ENCODE results near the gene PRG2. TPM values are rescaled to one million over a fixed set of nuclear protein-coding genes. Genes with fewer than 3 reads are reported as not detected.

The PRG2 gene
- total and polyA plus RNA-seq, 2 of the 13 experiments (the other 11 are each of a cell fraction or from before 2014, with no cell fraction given), result not detected

DNA sequence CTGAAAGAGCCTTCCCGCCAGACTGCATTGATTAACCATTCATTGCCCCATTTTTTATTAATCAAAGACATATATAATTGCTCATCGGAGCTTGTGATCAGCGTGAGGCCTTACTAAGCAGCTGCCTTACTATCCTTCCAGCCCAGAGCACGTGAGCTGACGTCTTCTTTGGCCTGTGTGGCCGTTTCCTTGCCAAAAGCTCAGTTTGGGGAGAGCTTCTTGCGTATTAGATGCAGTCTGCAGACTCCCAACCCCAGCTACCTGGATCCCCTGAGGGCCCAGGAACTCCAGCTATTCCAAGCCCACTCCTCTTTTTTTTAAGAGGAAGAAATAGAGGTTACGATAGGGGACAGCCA, 37.3 kb upstream of the PRG2 start:
- 65% methylated on average over 8 of the region's 8 CpGs for WGBS (ENCODE audit: low lambda C conversion rate)
- Histone ChIP-seq H3K9ac (ENCODE audit: insufficient read depth, low read depth, low read length) (no peak overlapping the region), H3K4me1 (ENCODE audit: insufficient read depth, low read length) (peaks cover 72% of the 10 kb centered on the region), H3K4me2 (ENCODE audit: low read depth, low read length) (no peak overlapping the region), H3K36me3 (replicated peaks in 1 of 2; ENCODE audit: control insufficient read depth in 1 of 2, insufficient read depth in 2 of 2, low read length in 2 of 2) (no peaks in the 10 kb centered on the region), H3K27me3 (ENCODE audit: control insufficient read depth in 1 of 2, insufficient read depth in 2 of 2, low read length in 2 of 2) (peaks cover 2% of the 10 kb centered on the region in 2 experiments; a peak in 2 of 5 replicates), H3K79me2 (ENCODE audit: insufficient read depth, low read length) (no peaks in the 10 kb centered on the region), H4K20me1 (ENCODE audit: insufficient read depth, low read length) (no peaks in the 10 kb centered on the region), H2AFZ (ENCODE audit: low read length) (no peak overlapping the region), H3K27ac (ENCODE audit: extremely low read length, insufficient read depth, low read length) (no peak overlapping the region), H3K9me3 (ENCODE audit: low read length) (no peaks in the 10 kb centered on the region), H3K4me3 (replicated peaks in 1 of 3; ENCODE audit: insufficient read depth in 1 of 3, low read depth in 2 of 3, low read length in 3 of 3) (no peak overlapping the region)
- no peak for DNase-seq (ENCODE audit: low spot score)
- intact Hi-C loops (cut with micrococcal nuclease; ENCODE audit: unreplicated experiment) (no loop called here), in situ Hi-C loops (cut with HindIII; ENCODE audit: extremely low pct_ligation_motif_present, low pct_unique_long_range_greater_than_20kb) (no loop called here)
- CTCF ChIA-PET (ENCODE audit: low intra/inter-chr PET ratio, low total read pairs), result no interaction called here
- POLR2A ChIA-PET, result no interaction called here
- no peak for ATAC-seq
- no peak for TF ChIP-seq ERF (CRISPR knock-in tag; IDR thresholded peaks at IDR 0.05)
- no peak for FAIRE-seq
- no TSS peak for BruUV-seq (replicated peaks)

- no peak within 1 kb of the TSS for H3K4me2 ChIP-seq (ENCODE audit: low read depth, low read length)
- WGBS (ENCODE audit: low lambda C conversion rate), result 92% methylated on average over 39 of the region's 39 CpGs
- no peak within 1 kb of the TSS for H3K4me3 ChIP-seq (replicated peaks in 1 of 3; ENCODE audit: insufficient read depth in 1 of 3, low read depth in 2 of 3, low read length in 3 of 3)
- no peak for ATAC-seq
- peak; percentile 19 for DNase-seq (ENCODE audit: low spot score)
- H3K4me1 ChIP-seq (ENCODE audit: insufficient read depth, low read length), result peaks cover 67% of the 10 kb centered on the region
- no TSS peak for BruUV-seq (replicated peaks)
- ChIA-PET POLR2A (no interaction called here), CTCF (ENCODE audit: low intra/inter-chr PET ratio, low total read pairs) (no interaction called here)
- H3K36me3 ChIP-seq (replicated peaks in 1 of 2; ENCODE audit: control insufficient read depth in 1 of 2, insufficient read depth in 2 of 2, low read length in 2 of 2), result no peaks in the 10 kb centered on the region
- TF ChIP-seq YEATS2 (CRISPR knock-in tag; IDR thresholded peaks at IDR 0.05; ENCODE audit: borderline replicate concordance) (no peak), ZNF7 (CRISPR knock-in tag; IDR thresholded peaks at IDR 0.05) (no peak), ZBTB33 (CRISPR knock-in tag; IDR thresholded peaks at IDR 0.05) (no peak), ZNF563 (CRISPR knock-in tag; IDR thresholded peaks at IDR 0.05) (no peak), JDP2 (CRISPR knock-in tag; IDR thresholded peaks at IDR 0.05; ENCODE audit: borderline replicate concordance) (no peak), ONECUT2 (CRISPR knock-in tag; IDR thresholded peaks at IDR 0.05) (no peak), ZNF44 (CRISPR knock-in tag; IDR thresholded peaks at IDR 0.05) (no peak), ZNF619 (CRISPR knock-in tag; IDR thresholded peaks at IDR 0.05) (no peak), ZNF772 (CRISPR knock-in tag; IDR thresholded peaks at IDR 0.05) (no peak), GLI4 (CRISPR knock-in tag; IDR thresholded peaks at IDR 0.05; ENCODE audit: borderline replicate concordance) (no peak)
- TF ChIP-seq, protein P1, sequence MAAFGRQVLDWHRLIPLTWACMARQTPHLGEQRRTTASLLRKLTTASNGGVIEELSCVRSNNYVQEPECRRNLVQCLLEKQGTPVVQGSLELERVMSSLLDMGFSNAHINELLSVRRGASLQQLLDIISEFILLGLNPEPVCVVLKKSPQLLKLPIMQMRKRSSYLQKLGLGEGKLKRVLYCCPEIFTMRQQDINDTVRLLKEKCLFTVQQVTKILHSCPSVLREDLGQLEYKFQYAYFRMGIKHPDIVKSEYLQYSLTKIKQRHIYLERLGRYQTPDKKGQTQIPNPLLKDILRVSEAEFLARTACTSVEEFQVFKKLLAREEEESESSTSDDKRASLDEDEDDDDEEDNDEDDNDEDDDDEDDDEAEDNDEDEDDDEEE (CRISPR knock-in tag; IDR thresholded peaks at IDR 0.05), result no peak
- TF ChIP-seq, protein P2, sequence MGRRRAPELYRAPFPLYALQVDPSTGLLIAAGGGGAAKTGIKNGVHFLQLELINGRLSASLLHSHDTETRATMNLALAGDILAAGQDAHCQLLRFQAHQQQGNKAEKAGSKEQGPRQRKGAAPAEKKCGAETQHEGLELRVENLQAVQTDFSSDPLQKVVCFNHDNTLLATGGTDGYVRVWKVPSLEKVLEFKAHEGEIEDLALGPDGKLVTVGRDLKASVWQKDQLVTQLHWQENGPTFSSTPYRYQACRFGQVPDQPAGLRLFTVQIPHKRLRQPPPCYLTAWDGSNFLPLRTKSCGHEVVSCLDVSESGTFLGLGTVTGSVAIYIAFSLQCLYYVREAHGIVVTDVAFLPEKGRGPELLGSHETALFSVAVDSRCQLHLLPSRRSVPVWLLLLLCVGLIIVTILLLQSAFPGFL (CRISPR knock-in tag; IDR thresholded peaks at IDR 0.05), result no peak
- no peak within 1 kb of the TSS for H3K27ac ChIP-seq (ENCODE audit: extremely low read length, insufficient read depth, low read length)
- in situ Hi-C loops (cut with HindIII; ENCODE audit: extremely low pct_ligation_motif_present, low pct_unique_long_range_greater_than_20kb) (no loop called here), intact Hi-C loops (cut with micrococcal nuclease; ENCODE audit: unreplicated experiment) (no loop called here)
- no peaks in the 10 kb centered on the region for H3K9me3 ChIP-seq (ENCODE audit: low read length)
- H3K79me2 ChIP-seq (ENCODE audit: insufficient read depth, low read length), result no peaks in the 10 kb centered on the region
- H4K20me1 ChIP-seq (ENCODE audit: insufficient read depth, low read length), result no peaks in the 10 kb centered on the region
- peaks cover 2% of the 10 kb centered on the region in 2 experiments; a peak in 2 of 5 replicates for H3K27me3 ChIP-seq (ENCODE audit: control insufficient read depth in 1 of 2, insufficient read depth in 2 of 2, low read length in 2 of 2)
- H3K9ac ChIP-seq (ENCODE audit: insufficient read depth, low read depth, low read length), result no peak within 1 kb of the TSS
- no peak within 1 kb of the TSS for H2AFZ ChIP-seq (ENCODE audit: low read length)
- no peak for FAIRE-seq
These were observed 36.7 kb upstream of the PRG2 start, which contains the start of gene SLC43A3 for GRCh38 chr11:57426929-57427726. Gene SLC43A3, minus strand, starts transcription at chr11:57427121. Its CDS starts 949 bp downstream, at chr11:57426172.
